Esophagus mucosa (tissue), 1 donor: ENCODE measurements around the gene PDCD1. TPM values are rescaled to one million over a fixed set of nuclear protein-coding genes. Genes with fewer than 3 reads are reported as not detected.
A peak's percentile ranks its signal among the peaks of the same experiment; 100 is the strongest.
"Not testable (repeated sequence)": the region's sequence is repeated elsewhere in the genome, so short reads cannot be mapped to it uniquely, and the experiment has no call there.

Experiments used
- ATAC-seq: fragments of 200-7000 bp; cut with Tn5 transposase; one replicate; pipeline ENCODE4 v1.9.1; 2020
- total RNA-seq: library from RNA; stranded (reverse); gene quantifications from one replicate; pipeline ENCODE4 v1.2.4, GENCODE V29; 2023
- donor health status: DM: yes; HTN: yes; CAD: no.

The PDCD1 gene
- total RNA-seq, 1 donor from 2014 or later: 0.20 TPM

GRCh38 chr2:241812730-241813643 lies 45.7 kb downstream of the PDCD1 start:
- ATAC-seq: no peak

GRCh38 chr2:241811952-241812729 lies 46.6 kb downstream of the PDCD1 start:
- ATAC-seq: no peak

GRCh38 chr2:241811201-241811951 lies 47.3 kb downstream of the PDCD1 start:
- ATAC-seq: no peak

GRCh38 chr2:241810307-241811200 lies 48.1 kb downstream of the PDCD1 start:
- no peak for ATAC-seq

GRCh38 chr2:241809383-241810306 lies 49.0 kb downstream of the PDCD1 start:
- ATAC-seq: no peak

GRCh38 chr2:241808721-241809382 lies 49.8 kb downstream of the PDCD1 start, which contains the start of gene NEU4:
NEU4 (plus strand) TSS chr2:241809193; CDS start chr2:241814485, 5,292 bp downstream.
- no peak for ATAC-seq

GRCh38 chr2:241808051-241808720 lies 50.5 kb downstream of the PDCD1 start:
- no peak for ATAC-seq

GRCh38 chr2:241806217-241806616 lies 52.5 kb downstream of the PDCD1 start:
- not testable (repeated sequence) for ATAC-seq

- ATAC-seq: peak; percentile 27
Observed at GRCh38 chr2:241804326-241805229, 54.1 kb downstream of the PDCD1 start.

- ATAC-seq: peak; percentile 65
Observed at GRCh38 chr2:241803387-241804325, 55.0 kb downstream of the PDCD1 start.

GRCh38 chr2:241802421-241803318 lies 56.0 kb downstream of the PDCD1 start:
- peak; percentile 5 for ATAC-seq

- no peak for ATAC-seq
Observed at GRCh38 chr2:241801611-241802420, 56.9 kb downstream of the PDCD1 start.

- ATAC-seq: not testable (repeated sequence)
Observed at GRCh38 chr2:241800198-241800903, 58.3 kb downstream of the PDCD1 start.
